Adrenal gland (tissue), 5 donors: ENCODE data around the gene DROSHA.

Experiments used
- CTCF ChIP-seq, 6 experiments: fragments of 450-650 bp in 4 of 6; fragments of 200-600 bp in 2 of 6; sonication (generic) in 1 of 6; IDR thresholded peaks; 1 replicate in 5 of 6; 2 replicates in 1 of 6; pipeline versions ENCODE4 v1.5.1 to v1.8.0; 2016 to 2021; ENCODE audit warnings: antibody characterized with exemption in 6 of 6, mild to moderate bottlenecking in 2 of 6, moderate library complexity in 1 of 6
- POLR2A ChIP-seq, 2 donors: fragments of 450-650 bp; IDR thresholded peaks; one replicate each; pipeline ENCODE4 v1.6.1; 2017; ENCODE audit warnings: antibody characterized with exemption in 2 of 2, mild to moderate bottlenecking in 2 of 2, moderate library complexity in 1 of 2
- donor health status: DM: no; HTN: no; CAD: no.

- no peak for TF ChIP-seq CTCF (IDR thresholded peaks at IDR 0.05)
- no peak for TF ChIP-seq POLR2A (IDR thresholded peaks at IDR 0.05)
These were observed 172.1 kb downstream of the DROSHA start for GRCh38 chr5:31359839-31360238.
